Thyroid gland (tissue), 4 donors: ENCODE data around the gene RUFY3.

Experiments used
- POLR2A ChIP-seq, 2 donors: fragments of 450-650 bp; IDR thresholded peaks; one replicate each; pipeline ENCODE4 v1.6.1; 2017; ENCODE audit warnings: antibody characterized with exemption in 2 of 2, mild to moderate bottlenecking in 2 of 2, moderate library complexity in 1 of 2
- TF ChIP-seq, protein P1 (sequence below), 6 experiments: fragments of 200-600 bp in 3 of 6; fragments of 450-650 bp in 3 of 6; sonication (generic) in 3 of 6; IDR thresholded peaks; one replicate each; pipeline ENCODE4 v1.5.1; 2016 to 2019; ENCODE audit warnings: antibody characterized with exemption in 6 of 6, mild to moderate bottlenecking in 2 of 6, inconsistent platforms in 1 of 6, moderate library complexity in 1 of 6

DNA sequence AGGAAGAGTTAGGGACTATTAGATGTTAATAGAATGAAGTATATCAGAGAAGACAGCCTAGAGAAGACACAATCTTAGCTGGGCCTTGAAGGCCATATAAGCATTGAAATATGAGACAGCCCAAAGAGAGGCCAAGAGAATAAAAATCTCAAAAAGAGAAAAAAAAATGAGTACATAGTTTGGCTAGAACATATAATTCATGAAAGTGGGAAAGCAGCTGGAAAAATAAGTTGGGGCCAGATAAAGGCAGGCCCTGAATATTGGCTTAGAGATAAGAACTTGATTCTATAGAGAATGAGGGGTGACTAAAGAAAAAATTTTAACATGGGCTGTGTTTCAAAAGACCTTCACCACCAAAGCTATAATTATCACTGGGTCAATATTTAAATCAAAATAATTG is 40.8 kb upstream of the RUFY3 start:
- TF ChIP-seq, protein P1, sequence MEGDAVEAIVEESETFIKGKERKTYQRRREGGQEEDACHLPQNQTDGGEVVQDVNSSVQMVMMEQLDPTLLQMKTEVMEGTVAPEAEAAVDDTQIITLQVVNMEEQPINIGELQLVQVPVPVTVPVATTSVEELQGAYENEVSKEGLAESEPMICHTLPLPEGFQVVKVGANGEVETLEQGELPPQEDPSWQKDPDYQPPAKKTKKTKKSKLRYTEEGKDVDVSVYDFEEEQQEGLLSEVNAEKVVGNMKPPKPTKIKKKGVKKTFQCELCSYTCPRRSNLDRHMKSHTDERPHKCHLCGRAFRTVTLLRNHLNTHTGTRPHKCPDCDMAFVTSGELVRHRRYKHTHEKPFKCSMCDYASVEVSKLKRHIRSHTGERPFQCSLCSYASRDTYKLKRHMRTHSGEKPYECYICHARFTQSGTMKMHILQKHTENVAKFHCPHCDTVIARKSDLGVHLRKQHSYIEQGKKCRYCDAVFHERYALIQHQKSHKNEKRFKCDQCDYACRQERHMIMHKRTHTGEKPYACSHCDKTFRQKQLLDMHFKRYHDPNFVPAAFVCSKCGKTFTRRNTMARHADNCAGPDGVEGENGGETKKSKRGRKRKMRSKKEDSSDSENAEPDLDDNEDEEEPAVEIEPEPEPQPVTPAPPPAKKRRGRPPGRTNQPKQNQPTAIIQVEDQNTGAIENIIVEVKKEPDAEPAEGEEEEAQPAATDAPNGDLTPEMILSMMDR (IDR thresholded peaks at IDR 0.05) = no peak
- TF ChIP-seq POLR2A (IDR thresholded peaks at IDR 0.05) = no peak
